RWPE2 (cell line): ENCODE results near the gene KRT37.
A peak's percentile ranks its signal among the peaks of the same experiment; 100 is the strongest.

ENCODE experiments used
- ATAC-seq: fragments of 200-7000 bp; cut with Tn5 transposase; 3 replicates; pipeline ENCODE4 v1.9.1; 2021; ENCODE audit warnings: low read depth
- DNase-seq: peaks from one replicate; pipeline ENCODE4 v3.0.0-alpha.2; 2020; ENCODE audit warnings: low spot score
- H3K27ac ChIP-seq: fragments of 450-650 bp; 2 replicates; pipeline ENCODE4 v1.5.1; 2017; ENCODE audit warnings: mild to moderate bottlenecking; ENCODE audit not compliant: poor library complexity, severe bottlenecking
- H3K27me3 ChIP-seq: fragments of 250-450 bp; sonication (Bioruptor Pico); 2 replicates; pipeline ENCODE4 v1.5.1; 2021; ENCODE audit warnings: mild to moderate bottlenecking, moderate library complexity; ENCODE audit not compliant: insufficient read depth, poor library complexity, severe bottlenecking
- H3K36me3 ChIP-seq: fragments of 250-450 bp; sonication (Bioruptor Pico); 2 replicates; pipeline ENCODE4 v1.5.1; 2020; ENCODE audit warnings: low read depth, mild to moderate bottlenecking, moderate library complexity
- H3K4me1 ChIP-seq: fragments of 250-450 bp; sonication (Bioruptor Pico); 2 replicates; pipeline ENCODE4 v1.5.1; 2021; ENCODE audit warnings: mild to moderate bottlenecking, moderate library complexity; ENCODE audit not compliant: insufficient read depth, poor library complexity, severe bottlenecking
- H3K4me3 ChIP-seq: fragments of 250-450 bp; sonication (Bioruptor Pico); 2 replicates; pipeline ENCODE4 v1.5.1; 2021; ENCODE audit warnings: mild to moderate bottlenecking, moderate library complexity; ENCODE audit not compliant: severe bottlenecking
- H3K9me3 ChIP-seq: fragments of 250-450 bp; sonication (Bioruptor Pico); 2 replicates; pipeline ENCODE4 v1.5.1; 2021; ENCODE audit warnings: mild to moderate bottlenecking, moderate library complexity; ENCODE audit not compliant: severe bottlenecking
- TF ChIP-seq, protein P1 (sequence below): fragments of 450-650 bp; IDR thresholded peaks from one replicate; pipeline ENCODE4 v1.5.1; 2017; ENCODE audit warnings: mild to moderate bottlenecking, moderate library complexity; ENCODE audit not compliant: poor library complexity, severe bottlenecking

KRT37 gene

DNA sequence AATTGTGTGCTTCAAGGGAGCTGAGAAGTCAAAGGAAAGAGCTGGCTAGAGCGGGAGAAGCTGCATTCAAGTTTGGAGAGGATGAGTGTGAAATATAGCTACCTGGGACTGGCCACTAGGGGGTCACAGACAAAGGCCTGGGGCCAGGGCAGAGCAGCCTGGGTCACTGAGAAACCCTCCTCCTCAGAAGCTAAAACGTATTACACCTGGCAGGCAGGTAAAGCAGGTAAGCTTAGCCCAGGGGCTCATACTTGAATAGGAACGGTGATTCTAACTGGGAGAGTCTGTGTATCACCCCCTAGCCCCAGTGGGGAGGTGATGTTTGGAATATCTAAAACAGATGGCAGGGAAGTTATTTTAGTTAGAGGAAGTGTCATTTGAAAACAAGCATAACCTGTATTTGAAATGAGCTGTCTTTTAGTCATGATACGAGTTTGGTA lies 6.8 kb downstream of the KRT37 start:
- TF ChIP-seq, protein P1, sequence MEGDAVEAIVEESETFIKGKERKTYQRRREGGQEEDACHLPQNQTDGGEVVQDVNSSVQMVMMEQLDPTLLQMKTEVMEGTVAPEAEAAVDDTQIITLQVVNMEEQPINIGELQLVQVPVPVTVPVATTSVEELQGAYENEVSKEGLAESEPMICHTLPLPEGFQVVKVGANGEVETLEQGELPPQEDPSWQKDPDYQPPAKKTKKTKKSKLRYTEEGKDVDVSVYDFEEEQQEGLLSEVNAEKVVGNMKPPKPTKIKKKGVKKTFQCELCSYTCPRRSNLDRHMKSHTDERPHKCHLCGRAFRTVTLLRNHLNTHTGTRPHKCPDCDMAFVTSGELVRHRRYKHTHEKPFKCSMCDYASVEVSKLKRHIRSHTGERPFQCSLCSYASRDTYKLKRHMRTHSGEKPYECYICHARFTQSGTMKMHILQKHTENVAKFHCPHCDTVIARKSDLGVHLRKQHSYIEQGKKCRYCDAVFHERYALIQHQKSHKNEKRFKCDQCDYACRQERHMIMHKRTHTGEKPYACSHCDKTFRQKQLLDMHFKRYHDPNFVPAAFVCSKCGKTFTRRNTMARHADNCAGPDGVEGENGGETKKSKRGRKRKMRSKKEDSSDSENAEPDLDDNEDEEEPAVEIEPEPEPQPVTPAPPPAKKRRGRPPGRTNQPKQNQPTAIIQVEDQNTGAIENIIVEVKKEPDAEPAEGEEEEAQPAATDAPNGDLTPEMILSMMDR, result peak; percentile 70
- no peak for DNase-seq
- no peaks in the 10 kb centered on the region for H3K36me3 ChIP-seq
- no peaks in the 10 kb centered on the region for H3K9me3 ChIP-seq
- no peak overlapping the region for H3K4me3 ChIP-seq
- no peaks in the 10 kb centered on the region for H3K27me3 ChIP-seq
- ATAC-seq, result peak; percentile 47
- peaks cover 41% of the 10 kb centered on the region for H3K4me1 ChIP-seq
- H3K27ac ChIP-seq, result peak overlapping the region; percentile 82

DNA sequence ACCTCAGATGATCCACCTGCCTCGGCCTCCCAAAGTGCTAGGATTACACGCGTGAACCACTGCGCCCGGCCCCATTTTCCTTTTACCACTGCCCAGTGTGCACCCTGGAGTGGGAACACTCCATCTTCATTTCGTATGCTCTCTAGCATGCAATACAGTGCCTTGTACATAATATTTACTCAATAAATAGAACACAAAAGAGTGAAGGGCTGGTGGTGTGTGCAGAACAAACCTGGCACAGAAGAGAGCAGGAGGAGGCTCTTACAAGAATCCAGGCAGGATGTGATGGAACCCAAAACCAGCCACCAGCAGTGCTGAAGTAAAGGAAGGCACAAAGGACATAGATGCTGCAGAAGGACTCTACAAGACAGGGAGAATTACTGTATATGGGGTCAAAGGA lies 7.3 kb downstream of the KRT37 start:
- TF ChIP-seq, protein P1, result no peak
- Histone ChIP-seq H3K4me3 (no peak overlapping the region), H3K9me3 (no peaks in the 10 kb centered on the region), H3K4me1 (peaks cover 41% of the 10 kb centered on the region), H3K27ac (peak overlapping the region; percentile 82), H3K27me3 (no peaks in the 10 kb centered on the region), H3K36me3 (no peaks in the 10 kb centered on the region)
- no peak for DNase-seq
- no peak for ATAC-seq

DNA sequence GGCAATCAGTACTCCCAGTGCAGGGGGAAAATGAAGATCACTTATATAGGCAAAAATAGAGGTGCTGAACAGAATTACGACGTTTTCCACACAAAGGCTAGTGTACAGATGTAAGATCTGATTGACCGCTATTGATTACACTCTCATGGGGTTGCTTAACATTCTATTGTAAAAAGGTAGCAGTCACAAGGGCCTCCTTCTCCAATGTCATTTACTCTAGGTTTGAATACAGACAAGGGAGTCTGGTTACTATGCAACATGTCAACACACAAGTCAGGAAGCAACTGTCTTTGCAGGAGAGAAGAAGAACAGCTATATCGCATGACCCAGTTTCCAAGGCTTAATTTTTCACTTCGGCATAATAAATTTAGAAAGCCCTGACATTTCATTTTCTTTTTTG lies 7.9 kb downstream of the KRT37 start:
- no peak for DNase-seq
- Histone ChIP-seq H3K9me3 (no peaks in the 10 kb centered on the region), H3K27me3 (no peaks in the 10 kb centered on the region), H3K27ac (no peak overlapping the region), H3K36me3 (no peaks in the 10 kb centered on the region), H3K4me1 (peaks cover 40% of the 10 kb centered on the region), H3K4me3 (no peak overlapping the region)
- TF ChIP-seq, protein P1, result no peak
- ATAC-seq, result no peak

DNA sequence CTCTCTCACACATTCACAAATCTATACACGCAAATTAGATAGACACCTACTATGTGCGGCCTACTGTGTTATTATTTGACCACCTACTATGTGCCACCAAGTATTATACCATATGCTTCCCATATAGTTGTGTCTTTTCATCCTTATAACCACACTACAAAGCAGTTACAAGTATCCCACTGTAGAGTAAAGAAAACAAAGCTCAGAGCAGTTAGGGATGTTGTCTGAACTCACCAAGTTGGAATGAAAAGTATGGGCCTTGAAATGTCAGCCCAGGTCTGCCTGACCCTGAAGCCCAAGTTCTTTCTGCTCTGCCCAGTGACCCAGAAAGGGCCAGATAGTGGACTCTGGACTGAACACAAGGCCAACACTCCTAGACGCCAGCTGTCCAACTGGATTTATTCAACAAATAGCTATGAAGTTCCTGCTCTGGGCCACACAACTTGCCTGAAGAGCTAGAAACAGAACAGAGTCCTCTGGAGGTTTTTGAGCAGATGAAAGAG lies 8.5 kb downstream of the KRT37 start:
- Histone ChIP-seq H3K9me3 (no peaks in the 10 kb centered on the region), H3K27me3 (no peaks in the 10 kb centered on the region), H3K4me1 (peaks cover 34% of the 10 kb centered on the region), H3K36me3 (no peaks in the 10 kb centered on the region), H3K27ac (no peak overlapping the region), H3K4me3 (no peak overlapping the region)
- no peak for ATAC-seq
- DNase-seq, result no peak
- TF ChIP-seq, protein P1, result no peak

DNA sequence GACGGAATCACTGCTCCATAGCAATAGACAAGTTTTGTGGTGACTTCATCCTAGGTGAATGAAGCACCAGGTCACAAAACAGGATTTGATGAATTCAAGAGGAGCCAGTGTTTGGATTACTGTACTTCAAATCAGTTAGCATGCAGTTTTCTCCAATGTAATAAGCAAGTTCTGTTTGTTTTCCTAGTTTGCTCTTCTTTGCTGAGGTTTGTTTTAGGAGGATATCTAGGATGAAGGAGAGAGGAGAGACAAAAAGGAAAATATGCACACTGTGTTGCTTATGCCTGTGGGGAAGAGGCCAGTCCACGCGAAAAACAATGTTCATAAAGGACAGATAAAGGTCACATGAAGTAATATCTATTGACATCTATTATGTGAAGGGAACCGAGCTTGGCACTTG lies 9.0 kb downstream of the KRT37 start:
- no peak for ATAC-seq
- no peak overlapping the region for H3K27ac ChIP-seq
- no peaks in the 10 kb centered on the region for H3K27me3 ChIP-seq
- no peaks in the 10 kb centered on the region for H3K36me3 ChIP-seq
- DNase-seq, result no peak
- H3K4me3 ChIP-seq, result no peak overlapping the region
- H3K9me3 ChIP-seq, result no peaks in the 10 kb centered on the region
- TF ChIP-seq, protein P1, result no peak
- peaks cover 29% of the 10 kb centered on the region for H3K4me1 ChIP-seq
